NCI-H524 (cell line): ENCODE data around the gene NOC3L.
"Not testable (repeated sequence)": the region's sequence is repeated elsewhere in the genome, so short reads cannot be mapped to it uniquely, and the experiment has no call there.

Experiments used
- DNase-seq, 2 experiments: peaks; one replicate each; lab custom pipeline; 2025; lab: John Stamatoyannopoulos, UW

Gene NOC3L

GRCh38 chr10:94362360-94363250 is at the start of gene NOC3L:
Gene NOC3L (minus strand): TSS chr10:94362939. CDS start chr10:94362838, 101 bp downstream.
- DNase-seq, result peak; percentile 45 to 76

- DNase-seq, result no peak
Measured at GRCh38 chr10:94412449-94412848, 49.7 kb upstream of the NOC3L start.

- no peak for DNase-seq
Measured at GRCh38 chr10:94411304-94411703, 48.6 kb upstream of the NOC3L start.

GRCh38 chr10:94409021-94409657 is 46.4 kb upstream of the NOC3L start:
- DNase-seq, result no peak

GRCh38 chr10:94407668-94408067 is 44.9 kb upstream of the NOC3L start:
- DNase-seq, result no peak

GRCh38 chr10:94405406-94405805 is 42.7 kb upstream of the NOC3L start:
- DNase-seq, result no peak

GRCh38 chr10:94403380-94404213 is 40.9 kb upstream of the NOC3L start:
- peak in 1 of 2 experiments; percentile 0 for DNase-seq

- DNase-seq, result peak in 1 of 2 experiments; percentile 0
Measured at GRCh38 chr10:94402843-94403379, 40.2 kb upstream of the NOC3L start.

- DNase-seq, result peak; percentile 68 to 86
Measured at GRCh38 chr10:94402204-94402842, 39.6 kb upstream of the NOC3L start, which contains the start of gene TBC1D12. Gene TBC1D12 (plus strand): TSS chr10:94402541. CDS start chr10:94402614, 73 bp downstream.

GRCh38 chr10:94398762-94399161 is 36.0 kb upstream of the NOC3L start:
- DNase-seq, result no peak

GRCh38 chr10:94397549-94398370 is 35.0 kb upstream of the NOC3L start:
- no peak for DNase-seq

- not testable (repeated sequence) for DNase-seq
Measured at GRCh38 chr10:94392117-94392516, 29.4 kb upstream of the NOC3L start.

- DNase-seq, result not testable (repeated sequence)
Measured at GRCh38 chr10:94385733-94386132, 23.0 kb upstream of the NOC3L start.

- no peak for DNase-seq
Measured at GRCh38 chr10:94383530-94383929, 20.8 kb upstream of the NOC3L start.

- no peak for DNase-seq
Measured at GRCh38 chr10:94376865-94377264, 14.1 kb upstream of the NOC3L start.

- no peak for DNase-seq
Measured at GRCh38 chr10:94375374-94375773, 12.6 kb upstream of the NOC3L start.

- DNase-seq, result no peak
Measured at GRCh38 chr10:94370501-94370900, 7.8 kb upstream of the NOC3L start.

- DNase-seq, result no peak
Measured at GRCh38 chr10:94366382-94366781, 3.6 kb upstream of the NOC3L start.

- no peak for DNase-seq
Measured at GRCh38 chr10:94364482-94364881, 1.7 kb upstream of the NOC3L start.

- DNase-seq, result no peak
Measured at GRCh38 chr10:94363251-94363565, 469 bp upstream of the NOC3L start.
